GM12874 (cell line): ENCODE results near the gene LAMA3.

ENCODE experiments used
- TF ChIP-seq, protein P1 (sequence below): IDR thresholded peaks from 2 replicates; pipeline ENCODE4 v1.5.1; 2011; ENCODE audit warnings: low read depth, mild to moderate bottlenecking, control low read depth, low read length, moderate library complexity; ENCODE audit not compliant: insufficient read depth

The LAMA3 gene

GRCh38 chr18:23883277-23883790 is 194.1 kb downstream of the LAMA3 start:
- TF ChIP-seq, protein P1, sequence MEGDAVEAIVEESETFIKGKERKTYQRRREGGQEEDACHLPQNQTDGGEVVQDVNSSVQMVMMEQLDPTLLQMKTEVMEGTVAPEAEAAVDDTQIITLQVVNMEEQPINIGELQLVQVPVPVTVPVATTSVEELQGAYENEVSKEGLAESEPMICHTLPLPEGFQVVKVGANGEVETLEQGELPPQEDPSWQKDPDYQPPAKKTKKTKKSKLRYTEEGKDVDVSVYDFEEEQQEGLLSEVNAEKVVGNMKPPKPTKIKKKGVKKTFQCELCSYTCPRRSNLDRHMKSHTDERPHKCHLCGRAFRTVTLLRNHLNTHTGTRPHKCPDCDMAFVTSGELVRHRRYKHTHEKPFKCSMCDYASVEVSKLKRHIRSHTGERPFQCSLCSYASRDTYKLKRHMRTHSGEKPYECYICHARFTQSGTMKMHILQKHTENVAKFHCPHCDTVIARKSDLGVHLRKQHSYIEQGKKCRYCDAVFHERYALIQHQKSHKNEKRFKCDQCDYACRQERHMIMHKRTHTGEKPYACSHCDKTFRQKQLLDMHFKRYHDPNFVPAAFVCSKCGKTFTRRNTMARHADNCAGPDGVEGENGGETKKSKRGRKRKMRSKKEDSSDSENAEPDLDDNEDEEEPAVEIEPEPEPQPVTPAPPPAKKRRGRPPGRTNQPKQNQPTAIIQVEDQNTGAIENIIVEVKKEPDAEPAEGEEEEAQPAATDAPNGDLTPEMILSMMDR, result no peak

DNA sequence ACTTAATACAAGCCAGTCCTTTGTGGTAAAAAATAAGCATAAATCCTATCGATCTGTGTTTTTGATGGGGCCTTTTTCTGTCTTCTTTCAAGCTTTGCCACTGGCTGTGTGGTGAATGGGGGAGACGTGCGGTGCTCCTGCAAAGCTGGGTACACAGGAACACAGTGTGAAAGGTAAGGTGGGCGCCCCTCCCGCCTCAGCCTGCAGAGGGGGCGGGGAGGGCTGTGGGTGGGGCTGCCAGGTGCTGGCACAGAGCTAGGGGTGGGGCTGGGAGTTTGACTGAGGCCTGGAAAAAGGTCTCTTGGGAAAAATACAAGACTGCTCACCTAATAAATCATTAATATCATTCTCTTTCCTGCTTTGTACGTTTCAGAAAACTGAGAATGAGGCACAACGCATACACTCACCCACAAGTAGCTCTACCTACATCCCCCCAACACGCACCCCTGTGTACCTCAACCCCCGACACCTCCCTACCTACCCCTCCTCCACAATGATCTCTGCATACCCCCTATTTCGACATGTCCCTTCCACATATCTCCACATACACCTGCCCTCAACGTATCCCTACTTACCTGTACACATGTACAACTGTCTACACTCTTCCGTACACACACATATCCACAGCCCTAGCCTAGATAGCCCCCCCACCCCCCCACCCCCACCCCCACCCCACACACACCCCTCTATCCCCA is 195.6 kb downstream of the LAMA3 start:
- TF ChIP-seq, protein P1, result no peak

GRCh38 chr18:23885750-23886149 is 196.5 kb downstream of the LAMA3 start:
- TF ChIP-seq, protein P1, result no peak

DNA sequence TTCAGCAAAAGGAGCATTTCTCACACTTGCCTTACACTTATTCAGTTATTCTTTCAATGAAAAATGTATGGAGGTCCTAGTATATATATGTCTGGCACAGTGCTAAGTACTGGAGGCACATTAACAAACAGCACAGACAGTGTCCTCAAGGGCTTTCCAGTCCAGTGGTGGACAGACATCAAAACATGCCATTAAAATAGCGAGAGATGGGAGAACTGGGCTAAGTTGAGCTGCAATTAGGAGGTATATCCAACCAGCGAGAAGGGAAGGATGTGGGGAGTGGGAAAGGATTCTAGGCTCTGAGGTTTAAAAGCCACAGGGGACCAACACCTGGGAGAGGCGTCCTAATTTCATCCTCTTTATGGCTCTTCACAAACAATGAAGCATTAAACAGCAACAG is 197.8 kb downstream of the LAMA3 start:
- TF ChIP-seq, protein P1, result no peak

DNA sequence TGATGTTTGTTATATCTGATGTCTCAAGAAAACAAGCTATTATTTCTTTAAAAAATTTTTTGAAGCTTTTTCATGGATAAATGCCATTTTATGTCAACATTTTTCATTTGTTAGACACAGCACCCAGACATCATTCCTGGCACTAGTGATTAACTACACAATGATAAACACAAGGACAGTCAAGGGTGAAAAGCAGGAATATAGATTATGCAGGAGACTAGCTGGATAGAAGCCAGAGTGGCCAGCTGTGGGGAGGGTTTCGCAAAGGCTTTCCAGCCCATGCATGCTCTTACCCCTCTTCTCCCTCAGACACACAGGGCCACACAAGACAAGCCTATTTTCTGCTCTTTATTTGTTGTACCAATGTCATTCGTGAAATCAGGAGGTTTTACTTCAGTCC is 198.2 kb downstream of the LAMA3 start:
- TF ChIP-seq, protein P1, result no peak

GRCh38 chr18:23888881-23889280 is 199.6 kb downstream of the LAMA3 start:
- TF ChIP-seq, protein P1, result no peak

DNA sequence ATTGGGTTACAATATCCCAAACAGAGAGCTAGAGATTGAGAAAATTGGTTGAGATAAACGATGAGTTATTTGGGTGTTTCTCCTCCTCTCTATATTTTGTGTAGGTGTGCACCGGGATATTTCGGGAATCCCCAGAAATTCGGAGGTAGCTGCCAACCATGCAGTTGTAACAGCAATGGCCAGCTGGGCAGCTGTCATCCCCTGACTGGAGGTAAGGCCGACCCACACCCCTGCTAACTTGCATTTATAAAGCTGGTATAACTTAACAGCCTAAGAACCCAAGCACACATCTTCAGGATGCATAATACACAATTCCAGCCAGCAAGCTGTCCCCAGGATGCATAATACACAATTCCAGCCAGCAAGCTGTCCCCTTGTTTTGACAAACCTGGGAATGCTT is 200.7 kb downstream of the LAMA3 start:
- TF ChIP-seq, protein P1, result no peak

DNA sequence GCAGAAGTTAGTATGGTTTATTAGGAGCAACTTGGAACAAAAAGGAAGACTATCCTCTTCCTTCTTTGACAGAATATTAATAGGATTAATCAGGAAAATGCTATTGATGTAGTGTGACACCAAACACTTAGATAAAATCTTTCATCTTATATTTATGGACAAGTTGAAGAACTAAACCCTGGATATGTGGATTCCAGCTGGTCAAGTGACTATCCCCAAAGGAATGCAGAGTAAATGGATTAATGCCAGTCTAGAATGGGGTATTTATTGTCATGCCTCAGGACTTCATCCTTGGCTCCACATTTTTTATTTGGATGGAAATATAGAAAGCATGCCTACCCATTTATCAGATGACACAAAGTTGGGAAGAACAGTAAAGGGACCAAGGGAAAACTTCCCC is 201.3 kb downstream of the LAMA3 start:
- TF ChIP-seq, protein P1, result no peak
